IMR-90 (cell line): ENCODE measurements around the gene EFCAB10. TPM values are rescaled to one million over a fixed set of nuclear protein-coding genes. Genes with fewer than 3 reads are reported as not detected.

ENCODE experiments used
- ATAC-seq: fragments of 200-7000 bp; cut with Tn5 transposase; 2 replicates; pipeline ENCODE4 v1.9.1; 2020; ENCODE audit warnings: low read depth, mild to moderate bottlenecking, moderate library complexity
- BruUV-seq: library from RNA; stranded (reverse); fragments of 400-500 nt; replicated peaks from 2 replicates; lab custom pipeline; 2021; lab: Mats Ljungman, UMichigan
- CTCF ChIA-PET: fragments of 300-600 bp; formaldehyde crosslinking; extraction: SDS; loops from one replicate; lab custom pipeline; 2021; ENCODE audit warnings: antibody characterized with exemption; lab: Yijun Ruan, JAX
- POLR2A ChIA-PET: fragments of 300-600 bp; sonication (Branson Sonifier 250); formaldehyde crosslinking; loops from one replicate; lab custom pipeline; 2022; ENCODE audit warnings: antibody characterized with exemption; ENCODE audit not compliant: unreplicated experiment; lab: Charles Lee
- DNase-seq: peaks from one replicate; pipeline ENCODE4 v3.0.0; 2013
- H2AFZ ChIP-seq: replicated peaks from 2 replicates; pipeline ENCODE3; 2013; ENCODE audit warnings: low read length, mild to moderate bottlenecking; ENCODE audit not compliant: poor library complexity
- H2AK5ac ChIP-seq: 2 replicates; pipeline ENCODE4 v1.6.1; 2013; ENCODE audit warnings: low read depth, low read length, inconsistent platforms
- H2AK9ac ChIP-seq: replicated peaks from 2 replicates; pipeline ENCODE3; 2013; ENCODE audit warnings: mild to moderate bottlenecking, low read depth, low read length, moderate library complexity; ENCODE audit not compliant: poor library complexity
- H2BK120ac ChIP-seq: 2 replicates; pipeline ENCODE4 v1.6.1; 2013; ENCODE audit warnings: low read depth, low read length, inconsistent platforms
- H2BK15ac ChIP-seq: 3 replicates; pipeline ENCODE4 v1.6.1; 2013; ENCODE audit warnings: low read depth, low read length, inconsistent platforms
- H2BK20ac ChIP-seq: 2 replicates; pipeline ENCODE4 v1.6.1; 2013; ENCODE audit warnings: low read depth, mild to moderate bottlenecking, inconsistent platforms, low read length, moderate library complexity
- H2BK5ac ChIP-seq: 2 replicates; pipeline ENCODE4 v1.6.1; 2013; ENCODE audit warnings: mild to moderate bottlenecking, low read depth, low read length, inconsistent platforms; ENCODE audit not compliant: poor library complexity, severe bottlenecking
- H3K14ac ChIP-seq: replicated peaks from 2 replicates; pipeline ENCODE4 v1.6.1; 2013; ENCODE audit warnings: low read depth, low read length, inconsistent platforms
- H3K18ac ChIP-seq: 2 replicates; pipeline ENCODE4 v1.6.1; 2013; ENCODE audit warnings: low read depth, low read length, control low read depth
- H3K23ac ChIP-seq: 2 replicates; pipeline ENCODE4 v1.6.1; 2013; ENCODE audit warnings: low read depth, low read length, inconsistent platforms
- H3K27ac ChIP-seq: 2 replicates; pipeline ENCODE4 v1.5.1; 2013; ENCODE audit warnings: mild to moderate bottlenecking, control low read depth, low read length; ENCODE audit not compliant: insufficient read depth
- H3K27me3 ChIP-seq: 2 replicates; pipeline ENCODE4 v1.6.1; 2013; ENCODE audit warnings: low read length; ENCODE audit not compliant: control insufficient read depth, insufficient read depth
- H3K36me3 ChIP-seq: 2 replicates; pipeline ENCODE4 v1.6.1; 2013; ENCODE audit warnings: low read length, mixed read lengths; ENCODE audit not compliant: control insufficient read depth, insufficient read depth
- H3K4ac ChIP-seq: 2 replicates; pipeline ENCODE4 v1.6.1; 2013; ENCODE audit warnings: low read depth, low read length, inconsistent platforms
- H3K4me1 ChIP-seq: 2 replicates; pipeline ENCODE4 v1.6.1; 2013; ENCODE audit warnings: low read length, mixed read lengths; ENCODE audit not compliant: control insufficient read depth, insufficient read depth
- H3K4me2 ChIP-seq: 2 replicates; pipeline ENCODE4 v1.6.1; 2013; ENCODE audit warnings: low read depth, mild to moderate bottlenecking, control low read depth, low read length, moderate library complexity
- H3K4me3 ChIP-seq: 2 replicates; pipeline ENCODE4 v1.5.1; 2013; ENCODE audit warnings: low read depth, mild to moderate bottlenecking, control low read depth, low read length, moderate library complexity; ENCODE audit not compliant: insufficient read depth
- H3K56ac ChIP-seq: 2 replicates; pipeline ENCODE4 v1.6.1; 2013; ENCODE audit warnings: low read length, inconsistent platforms; ENCODE audit not compliant: insufficient read depth; ENCODE audit errors: extremely low read depth
- H3K79me1 ChIP-seq, 2 experiments: 2 replicates each; pipeline ENCODE4 v1.6.1; 2013; ENCODE audit warnings: low read length in 2 of 2, inconsistent platforms in 1 of 2, low read depth in 1 of 2
- H3K9ac ChIP-seq: 2 replicates; pipeline ENCODE4 v1.6.1; 2013; ENCODE audit warnings: low read depth, low read length, control low read depth
- H3K9me1 ChIP-seq: 2 replicates; pipeline ENCODE4 v1.6.1; 2013; ENCODE audit warnings: low read length, inconsistent platforms; ENCODE audit not compliant: insufficient read depth
- H3K9me3 ChIP-seq: 2 replicates; pipeline ENCODE4 v1.6.1; 2013; ENCODE audit warnings: low read length; ENCODE audit not compliant: control insufficient read depth, insufficient read depth
- H4K20me1 ChIP-seq: 2 replicates; pipeline ENCODE4 v1.6.1; 2013; ENCODE audit warnings: low read length, inconsistent platforms; ENCODE audit not compliant: insufficient read depth
- H4K5ac ChIP-seq: 2 replicates; pipeline ENCODE4 v1.6.1; 2013; ENCODE audit warnings: mild to moderate bottlenecking, low read depth, low read length, control low read depth
- H4K8ac ChIP-seq, 2 experiments: 2 replicates each; pipeline ENCODE4 v1.6.1; 2013; ENCODE audit warnings: low read depth in 2 of 2, low read length in 2 of 2, control low read depth in 1 of 2, inconsistent platforms in 1 of 2
- H4K91ac ChIP-seq: 2 replicates; pipeline ENCODE4 v1.6.1; 2013; ENCODE audit warnings: low read depth, low read length, inconsistent platforms; ENCODE audit not compliant: insufficient read depth
- BHLHE40 ChIP-seq: fragments of 150-350 bp; IDR thresholded peaks from 2 replicates; pipeline ENCODE4 v1.6.1; 2016; ENCODE audit warnings: mild to moderate bottlenecking, low read depth, low read length
- ELK1 ChIP-seq: fragments of 150-350 bp; IDR thresholded peaks from 2 replicates; pipeline ENCODE4 v1.6.1; 2016; ENCODE audit warnings: low read depth, mild to moderate bottlenecking, low read length, moderate library complexity, borderline replicate concordance
- MAZ ChIP-seq: IDR thresholded peaks from 2 replicates; pipeline ENCODE4 v1.6.1; 2012; ENCODE audit warnings: low read depth, mild to moderate bottlenecking, low read length, improper control_type of control experiment, moderate library complexity, borderline replicate concordance
- MXI1 ChIP-seq: IDR thresholded peaks from 2 replicates; pipeline ENCODE4 v1.6.1; 2012; ENCODE audit warnings: low read depth, mild to moderate bottlenecking, low read length, moderate library complexity, borderline replicate concordance
- NFE2L2 ChIP-seq: fragments of 150-350 bp; IDR thresholded peaks from 2 replicates; pipeline ENCODE4 v1.6.1; 2016; ENCODE audit warnings: low read depth, mild to moderate bottlenecking, low read length
- RFX5 ChIP-seq: IDR thresholded peaks from 2 replicates; pipeline ENCODE4 v1.8.0; 2012; ENCODE audit warnings: low read depth, mild to moderate bottlenecking, low read length, moderate library complexity
- USF2 ChIP-seq: fragments of 150-350 bp; IDR thresholded peaks from 2 replicates; pipeline ENCODE4 v1.6.1; 2017; ENCODE audit warnings: mild to moderate bottlenecking, antibody characterized with exemption, low read length, low read depth
- WGBS, 2 experiments: methylation state at CpG; one replicate each; pipeline versions ENCODE4 v1.1.5 to v1.1.7; 2013; ENCODE audit warnings: missing lambda C conversion rate in 2 of 2; ENCODE audit not compliant: insufficient read length in 1 of 2; ENCODE audit errors: extremely low coverage in 2 of 2; 5-methylcytosine and 5-hydroxymethylcytosine counted together
- dilution Hi-C: fragments of 300-500 bp; cut with HindIII; formaldehyde crosslinking; loops from one replicate; pipeline ENCODE4 v1.14.3; 2018; ENCODE audit warnings: low sequenced_read_pairs; ENCODE audit not compliant: unreplicated experiment
- in situ Hi-C: fragments of 300-500 bp; cut with MboI; formaldehyde crosslinking; loops from 3 replicates; pipeline ENCODE4 v1.14.3; 2019; ENCODE audit warnings: low sequenced_read_pairs, inconsistent platforms, mixed read lengths
- intact Hi-C: fragments of 100-400 bp; cut with micrococcal nuclease; formaldehyde crosslinking; loops from 2 replicates; pipeline ENCODE4 v1.10.0; 2022
- polyA plus RNA-seq, 3 experiments: library from polyadenylated mRNA; depleted of rRNA; stranded (reverse); fragments of >200 nt; gene quantifications; 2 replicates each; pipeline ENCODE4 v1.2.3, GENCODE V29; 2012; ENCODE audit warnings: low replicate concordance in 1 of 3
- total RNA-seq: library from RNA; depleted of rRNA; stranded (reverse); fragments of >200 nt; gene quantifications from 2 replicates; pipeline ENCODE4 v1.2.3, GENCODE V29; 2012

The EFCAB10 gene
- total and polyA plus RNA-seq, 2 of the 4 experiments (the other 2 are of a cell fraction): not detected

GRCh38 chr7:105584165-105584564 is 2.9 kb upstream of the EFCAB10 start:
- dilution Hi-C loops (no loop called here), intact Hi-C loops (loop anchor here (10.0 kb wide), 1 partner anchor 461 kb away; no protein-coding TSS in a partner anchor), in situ Hi-C loops (no loop called here)
- POLR2A ChIA-PET: no interaction called here
- whole genome bisulfite sequencing, 2 experiments: 60% methylated on average over 1 of the region's 5 CpGs; no CpG with 5 or more reads in 1 of the 2 experiments
- no peak overlapping the region for H3K18ac ChIP-seq
- H3K4me1 ChIP-seq: no peaks in the 10 kb centered on the region
- no TSS peak for BruUV-seq
- H2BK120ac ChIP-seq: no peak overlapping the region
- H2AFZ ChIP-seq: no peak overlapping the region
- no peak overlapping the region for H2BK5ac ChIP-seq
- no peak overlapping the region for H3K4ac ChIP-seq
- H3K56ac ChIP-seq: no peak overlapping the region
- H3K9me1 ChIP-seq: no peaks in the 10 kb centered on the region
- no peak overlapping the region for H2AK9ac ChIP-seq
- peaks cover 2% of the 10 kb centered on the region for H3K9me3 ChIP-seq
- H4K20me1 ChIP-seq: no peaks in the 10 kb centered on the region
- H2BK15ac ChIP-seq: no peak overlapping the region
- H3K27ac ChIP-seq: no peak overlapping the region
- CTCF ChIA-PET: no interaction called here
- H3K9ac ChIP-seq: no peak overlapping the region
- H3K79me1 ChIP-seq: no peaks in the 10 kb centered on the region
- H3K4me2 ChIP-seq: no peak overlapping the region
- H3K27me3 ChIP-seq: no peaks in the 10 kb centered on the region
- no peaks in the 10 kb centered on the region for H3K36me3 ChIP-seq
- H3K23ac ChIP-seq: no peak overlapping the region
- DNase-seq (no peak), ATAC-seq (no peak)
- H3K4me3 ChIP-seq: no peak overlapping the region
- no peak overlapping the region for H4K8ac ChIP-seq
- H2BK20ac ChIP-seq: no peak overlapping the region
- H2AK5ac ChIP-seq: no peak overlapping the region
- H4K91ac ChIP-seq: no peak overlapping the region
- H3K14ac ChIP-seq: no peak overlapping the region
- no peak overlapping the region for H4K5ac ChIP-seq
- TF ChIP-seq RFX5 (no peak), ELK1 (no peak), NFE2L2 (no peak), MAZ (no peak), USF2 (no peak), BHLHE40 (no peak), MXI1 (no peak)
